ENCODE data around the gene SMYD5.
"Not testable (repeated sequence)": the region's sequence is repeated elsewhere in the genome, so short reads cannot be mapped to it uniquely, and the experiment has no call there.

The SMYD5 gene

DNA sequence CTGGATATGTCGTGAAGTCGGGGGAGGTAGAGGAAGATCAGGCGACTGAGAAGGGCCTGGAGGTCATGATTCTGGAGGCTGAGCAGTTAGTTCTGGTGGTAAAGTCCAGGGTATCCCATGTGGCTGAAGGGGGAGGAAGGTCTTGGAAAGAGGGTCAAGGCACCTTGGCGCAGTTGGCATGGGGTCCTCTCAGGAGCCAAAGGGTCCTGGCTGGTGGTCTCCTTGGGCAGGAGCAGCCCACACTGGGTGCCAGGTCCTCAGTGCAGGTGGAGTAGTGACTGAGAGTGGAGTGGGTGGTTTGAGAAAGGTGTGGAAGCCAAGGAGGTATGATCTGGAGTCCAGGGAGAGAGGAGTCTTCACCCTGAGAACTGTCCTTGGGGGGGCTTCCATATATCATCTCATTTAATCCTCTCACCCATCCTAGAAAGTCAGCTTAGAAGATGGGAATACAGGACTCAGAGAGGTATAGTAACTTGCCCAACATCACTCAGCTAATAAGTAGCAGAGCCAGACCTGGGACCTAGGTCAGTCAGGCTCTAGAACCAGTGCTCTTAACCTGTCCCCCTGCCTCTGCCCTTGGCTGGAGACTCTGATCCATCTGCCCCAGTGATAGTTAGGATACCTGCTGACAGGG is 45.8 kb downstream of the SMYD5 start:
- no peak overlapping the region for H3K4me3 ChIP-seq (ENCODE audit: control insufficient read depth, low read depth, low read length)
- TF ChIP-seq, protein P1, sequence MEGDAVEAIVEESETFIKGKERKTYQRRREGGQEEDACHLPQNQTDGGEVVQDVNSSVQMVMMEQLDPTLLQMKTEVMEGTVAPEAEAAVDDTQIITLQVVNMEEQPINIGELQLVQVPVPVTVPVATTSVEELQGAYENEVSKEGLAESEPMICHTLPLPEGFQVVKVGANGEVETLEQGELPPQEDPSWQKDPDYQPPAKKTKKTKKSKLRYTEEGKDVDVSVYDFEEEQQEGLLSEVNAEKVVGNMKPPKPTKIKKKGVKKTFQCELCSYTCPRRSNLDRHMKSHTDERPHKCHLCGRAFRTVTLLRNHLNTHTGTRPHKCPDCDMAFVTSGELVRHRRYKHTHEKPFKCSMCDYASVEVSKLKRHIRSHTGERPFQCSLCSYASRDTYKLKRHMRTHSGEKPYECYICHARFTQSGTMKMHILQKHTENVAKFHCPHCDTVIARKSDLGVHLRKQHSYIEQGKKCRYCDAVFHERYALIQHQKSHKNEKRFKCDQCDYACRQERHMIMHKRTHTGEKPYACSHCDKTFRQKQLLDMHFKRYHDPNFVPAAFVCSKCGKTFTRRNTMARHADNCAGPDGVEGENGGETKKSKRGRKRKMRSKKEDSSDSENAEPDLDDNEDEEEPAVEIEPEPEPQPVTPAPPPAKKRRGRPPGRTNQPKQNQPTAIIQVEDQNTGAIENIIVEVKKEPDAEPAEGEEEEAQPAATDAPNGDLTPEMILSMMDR (conservative IDR thresholded peaks at IDR 0.05; ENCODE audit: control insufficient read depth, insufficient read depth, low read depth, low read length): no peak
- DNase-seq (ENCODE audit: low read depth): no peak

DNA sequence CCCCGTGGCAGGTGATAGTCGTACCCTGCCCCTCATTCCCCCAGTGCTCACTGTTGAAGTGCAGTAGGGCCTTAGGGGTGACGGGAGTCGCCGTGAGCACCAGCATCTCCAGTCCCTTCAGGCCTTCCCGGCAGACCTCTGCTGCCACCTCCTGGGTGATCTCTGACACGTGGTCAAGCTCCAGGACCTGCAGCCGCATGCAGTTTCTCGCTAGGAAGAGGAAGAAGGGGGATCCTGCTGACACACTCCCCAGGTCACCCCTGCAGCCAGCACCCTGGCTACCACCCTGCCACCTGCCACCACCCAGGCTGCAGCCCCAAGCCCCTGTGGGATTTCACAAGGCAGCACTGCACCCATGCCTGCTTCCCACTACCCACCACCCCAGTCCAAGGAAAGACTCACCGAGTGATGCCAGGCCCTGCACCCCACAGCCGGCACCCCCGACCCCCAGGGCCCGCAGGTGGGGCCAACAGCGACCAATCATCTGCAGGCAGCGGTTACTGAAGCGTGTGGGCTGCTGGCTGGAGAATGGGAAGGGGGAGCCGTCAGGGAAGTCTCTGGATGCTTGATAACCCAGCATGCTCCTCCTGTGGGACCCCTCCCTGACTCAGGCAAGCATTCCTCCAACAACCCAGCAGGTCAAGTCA is 46.4 kb downstream of the SMYD5 start:
- peak; percentile 49 for DNase-seq (ENCODE audit: low read depth)
- TF ChIP-seq, protein P1 (conservative IDR thresholded peaks at IDR 0.05; ENCODE audit: control insufficient read depth, insufficient read depth, low read depth, low read length): peak; percentile 53

DNA sequence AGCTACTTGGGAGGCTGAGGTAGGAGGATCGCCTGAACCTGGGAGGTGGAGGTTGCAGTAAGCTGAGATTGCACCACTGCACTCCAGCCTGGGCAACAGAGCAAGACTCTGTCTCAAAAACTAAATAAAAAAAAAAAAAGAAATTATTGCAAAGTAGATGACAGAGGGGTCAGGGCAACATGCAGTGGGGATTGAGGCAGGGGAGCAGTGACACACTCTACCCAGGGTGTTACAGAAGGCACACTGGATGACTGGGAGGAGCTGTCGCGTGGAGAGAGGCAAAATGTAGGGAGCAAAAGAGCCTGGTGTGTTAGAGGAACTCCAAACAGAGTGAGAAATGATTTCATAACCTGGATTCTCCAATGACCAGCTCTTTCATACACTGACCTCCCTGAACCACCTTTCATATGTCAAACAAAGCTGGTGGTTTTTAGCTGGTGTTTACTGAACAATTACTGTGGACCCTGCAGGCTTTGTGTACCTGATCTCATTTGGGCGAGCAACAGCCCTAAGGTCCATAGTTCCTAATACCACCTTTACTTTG is 48.1 kb downstream of the SMYD5 start:
- H3K4me3 ChIP-seq (ENCODE audit: control insufficient read depth, low read depth, low read length): no peak overlapping the region
- DNase-seq (ENCODE audit: low read depth): no peak
- TF ChIP-seq, protein P1 (conservative IDR thresholded peaks at IDR 0.05; ENCODE audit: control insufficient read depth, insufficient read depth, low read depth, low read length): no peak

More for the DNA sequence above, 46.4 kb downstream of the SMYD5 start:
- H3K4me3 ChIP-seq (ENCODE audit: control insufficient read depth, low read depth, low read length): no peak overlapping the region

DNA sequence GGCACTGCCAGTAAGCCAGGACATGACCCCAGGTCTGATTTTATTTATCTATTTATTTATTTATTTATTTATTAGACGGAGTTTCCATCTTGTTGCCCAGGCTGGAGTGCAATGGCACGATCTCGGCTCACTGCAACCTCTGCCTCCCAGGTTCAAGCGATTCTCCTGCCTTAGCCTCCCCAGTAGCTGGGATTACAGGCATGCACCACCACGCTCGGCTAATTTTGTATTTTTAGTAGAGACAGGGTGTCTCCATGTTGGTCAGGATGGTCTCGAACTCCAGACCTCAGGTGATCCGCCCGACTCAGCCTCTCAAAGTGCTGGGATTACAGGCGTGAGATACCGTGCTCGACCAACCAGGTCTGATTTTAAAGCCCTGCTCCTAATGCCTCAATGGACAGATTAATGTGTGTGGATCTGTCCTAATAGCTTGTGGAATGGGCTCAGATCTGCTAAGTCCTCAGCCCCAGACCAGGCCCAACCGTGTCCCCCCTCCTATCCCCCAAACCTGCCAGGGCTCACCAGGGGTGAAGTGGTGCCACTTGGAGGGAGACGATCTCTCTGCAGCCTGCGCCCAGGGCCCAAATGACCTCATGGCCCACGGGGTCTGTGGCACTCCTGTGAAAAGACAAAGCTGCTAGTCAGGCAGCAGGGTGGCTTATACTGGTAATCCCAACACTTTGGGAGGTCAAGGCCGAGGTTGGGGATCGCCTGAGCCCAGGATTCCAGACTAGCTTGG is 48.8 kb downstream of the SMYD5 start:
- not testable (repeated sequence) for DNase-seq (ENCODE audit: low read depth); H3K4me3 ChIP-seq (ENCODE audit: control insufficient read depth, low read depth, low read length)

DNA sequence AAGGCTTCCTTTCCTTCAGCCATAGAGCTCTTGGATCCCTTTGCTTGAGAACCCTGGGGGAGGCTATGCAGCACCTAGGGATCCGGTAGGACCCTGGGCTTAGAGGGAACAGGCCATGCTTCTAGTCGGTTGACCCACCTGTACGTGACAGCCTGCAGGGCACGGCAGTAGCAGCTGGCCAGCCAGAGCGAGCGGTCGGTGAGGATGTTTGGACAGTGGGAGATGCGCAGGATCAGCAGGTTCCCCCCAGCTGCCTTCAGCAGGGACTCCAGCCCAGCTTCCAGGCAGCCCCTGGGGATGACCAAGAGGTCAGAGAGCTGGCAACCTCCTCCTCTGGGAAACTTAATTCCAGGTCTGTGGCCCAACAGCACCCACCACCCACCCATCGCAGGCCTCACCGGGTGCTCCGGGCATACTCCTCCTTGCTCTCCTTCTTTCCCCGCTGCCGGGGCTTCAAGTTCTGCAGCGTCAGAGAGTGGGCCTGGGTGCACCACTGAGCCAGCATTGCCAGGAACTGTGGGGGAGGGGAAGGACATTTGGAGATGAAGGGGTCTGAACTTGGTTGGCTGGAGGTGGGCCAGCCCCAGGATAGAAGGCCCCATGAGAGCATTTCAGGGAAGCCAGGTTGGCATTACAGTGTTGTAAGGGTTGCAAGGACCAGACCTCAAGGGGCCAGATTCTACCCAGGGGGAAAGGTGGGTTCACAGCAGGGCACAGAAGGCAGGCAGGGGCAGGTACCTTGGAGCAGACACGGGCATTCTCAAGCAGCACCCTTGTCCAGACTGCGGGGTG is 49.7 kb downstream of the SMYD5 start:
- DNase-seq (ENCODE audit: low read depth): no peak
- H3K4me3 ChIP-seq (ENCODE audit: control insufficient read depth, low read depth, low read length): no peak overlapping the region
- TF ChIP-seq, protein P1 (conservative IDR thresholded peaks at IDR 0.05; ENCODE audit: control insufficient read depth, insufficient read depth, low read depth, low read length): no peak

DNA sequence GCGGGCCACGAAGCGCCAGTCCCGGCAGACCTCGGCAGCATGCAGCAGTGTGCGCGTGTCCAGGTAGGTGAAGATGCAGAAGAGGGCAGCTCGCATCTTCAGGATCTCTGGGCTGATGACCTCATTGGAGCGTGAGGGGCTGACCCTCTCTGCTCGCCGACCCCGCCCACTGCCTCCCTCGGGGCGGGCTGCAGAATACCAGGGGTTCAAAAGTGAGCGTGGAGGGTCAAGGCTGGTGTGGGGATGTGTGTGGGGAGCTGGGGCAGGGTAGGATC is 50.2 kb downstream of the SMYD5 start:
- no peak for DNase-seq (ENCODE audit: low read depth)
- TF ChIP-seq, protein P1 (conservative IDR thresholded peaks at IDR 0.05; ENCODE audit: control insufficient read depth, insufficient read depth, low read depth, low read length): no peak
- H3K4me3 ChIP-seq (ENCODE audit: control insufficient read depth, low read depth, low read length): no peak overlapping the region

Data from fibroblast of mammary gland (primary cell).